IPS DF 6.9 (cell line): ENCODE data around the gene UBE3C.

ENCODE experiments used
- DNase-seq: peaks from one replicate; pipeline ENCODE4 v3.0.0-alpha.2; 2013; ENCODE audit warnings: low read depth, low spot score
- H3K27ac ChIP-seq: one replicate; pipeline ENCODE4 v1.5.1; 2013; ENCODE audit warnings: low read length, control low read depth
- H3K27me3 ChIP-seq: 2 replicates; pipeline ENCODE4 v1.6.1; 2013; ENCODE audit warnings: mild to moderate bottlenecking, low read length; ENCODE audit not compliant: control insufficient read depth, insufficient read depth
- H3K36me3 ChIP-seq: 2 replicates; pipeline ENCODE4 v1.6.1; 2013; ENCODE audit warnings: low read length; ENCODE audit not compliant: control insufficient read depth, insufficient read depth
- H3K4me1 ChIP-seq: 2 replicates; pipeline ENCODE4 v1.6.1; 2013; ENCODE audit warnings: low read length; ENCODE audit not compliant: control insufficient read depth, insufficient read depth
- H3K4me3 ChIP-seq: 2 replicates; pipeline ENCODE4 v1.5.1; 2013; ENCODE audit warnings: mild to moderate bottlenecking, low read length
- H3K9me3 ChIP-seq: 2 replicates; pipeline ENCODE4 v1.6.1; 2013; ENCODE audit warnings: low read length, inconsistent platforms; ENCODE audit not compliant: control insufficient read depth, insufficient read depth
- WGBS: extraction: QIAGEN DNeasy Blood & Tissue Kit; methylation state at CpG from one replicate; pipeline ENCODE4 v1.1.7; 2013; ENCODE audit warnings: mixed read lengths, missing lambda C conversion rate; ENCODE audit not compliant: insufficient read length, insufficient coverage; 5-methylcytosine and 5-hydroxymethylcytosine counted together

UBE3C gene

DNA sequence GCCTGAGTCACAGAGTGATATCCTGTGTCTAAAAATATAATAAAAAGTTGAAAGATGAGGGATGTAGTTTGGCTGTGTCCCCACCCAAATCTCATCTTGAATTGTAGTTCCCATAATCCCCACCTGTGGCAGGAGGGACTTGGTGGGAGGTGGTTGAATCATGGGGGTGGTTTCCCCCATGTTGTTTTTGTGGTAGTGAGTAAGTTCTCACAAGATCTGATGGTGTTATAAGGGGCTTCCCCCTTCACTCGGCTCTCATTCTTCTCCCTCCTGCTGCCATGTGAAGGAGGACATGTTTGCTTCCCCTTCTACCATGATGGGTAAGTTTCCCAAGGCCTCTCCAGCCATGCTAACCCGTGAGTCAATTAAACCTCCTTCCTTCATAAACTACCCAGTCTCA is 25.1 kb upstream of the UBE3C start:
- no peak overlapping the region for H3K27ac ChIP-seq
- DNase-seq, result no peak
- H3K4me3 ChIP-seq, result no peak overlapping the region
- WGBS, result no CpG with 5 or more reads among the region's 2 CpGs
- no peaks in the 10 kb centered on the region for H3K9me3 ChIP-seq
- H3K27me3 ChIP-seq, result no peaks in the 10 kb centered on the region
- H3K36me3 ChIP-seq, result no peaks in the 10 kb centered on the region; the same call in 1 of the 2 replicates
- H3K4me1 ChIP-seq, result no peaks in the 10 kb centered on the region

DNA sequence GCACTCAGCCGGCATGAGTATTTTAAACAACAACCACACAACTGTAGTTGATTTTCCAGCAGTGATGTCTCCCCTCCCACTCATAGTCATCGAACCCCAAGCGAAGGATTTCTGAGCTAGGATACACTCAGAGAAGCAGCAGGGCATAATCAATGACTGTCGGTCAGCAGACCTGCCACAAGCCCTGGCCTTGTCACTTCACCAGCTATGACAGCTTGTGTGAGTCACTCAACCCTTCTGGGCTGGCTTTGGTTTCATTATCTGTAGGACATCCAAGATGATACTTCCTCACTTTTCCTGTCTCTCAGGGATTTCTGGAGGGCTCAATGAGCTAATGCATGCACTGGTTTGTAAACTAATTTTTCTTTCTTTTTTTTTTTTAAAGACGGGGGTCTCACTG is 22.0 kb upstream of the UBE3C start:
- no peaks in the 10 kb centered on the region for H3K4me1 ChIP-seq
- H3K4me3 ChIP-seq, result no peak overlapping the region
- H3K27me3 ChIP-seq, result no peaks in the 10 kb centered on the region
- no peak overlapping the region for H3K27ac ChIP-seq
- no peak for DNase-seq
- H3K36me3 ChIP-seq, result no peaks in the 10 kb centered on the region; the same call in 1 of the 2 replicates
- WGBS, result no CpG with 5 or more reads among the region's 5 CpGs
- no peaks in the 10 kb centered on the region for H3K9me3 ChIP-seq

DNA sequence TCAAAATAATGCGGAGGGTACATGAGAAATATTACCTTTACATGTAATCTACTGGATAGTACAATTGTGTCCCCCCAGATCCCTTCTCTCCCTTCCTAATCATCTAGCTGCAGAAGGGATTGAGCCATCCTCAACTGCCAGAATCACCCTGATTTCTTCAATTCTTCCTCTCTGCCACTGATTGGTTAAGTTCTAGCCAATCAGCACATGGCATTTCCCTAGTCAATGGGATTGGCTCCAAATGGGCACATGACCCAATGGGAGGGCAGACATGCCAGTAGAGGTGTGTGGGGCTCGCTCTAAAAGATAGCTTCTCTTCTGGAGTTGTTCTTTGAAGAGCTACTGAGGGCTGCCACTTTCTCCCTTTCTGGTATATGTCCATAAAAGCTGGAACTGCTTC is 20.9 kb upstream of the UBE3C start:
- H3K9me3 ChIP-seq, result no peaks in the 10 kb centered on the region
- H3K27me3 ChIP-seq, result no peaks in the 10 kb centered on the region
- WGBS, result no CpG with 5 or more reads among the region's 2 CpGs
- no peaks in the 10 kb centered on the region; the same call in 1 of the 2 replicates for H3K36me3 ChIP-seq
- H3K27ac ChIP-seq, result no peak overlapping the region
- no peak for DNase-seq
- H3K4me3 ChIP-seq, result no peak overlapping the region
- peaks cover 1% of the 10 kb centered on the region; the same call in 1 of the 2 replicates for H3K4me1 ChIP-seq

DNA sequence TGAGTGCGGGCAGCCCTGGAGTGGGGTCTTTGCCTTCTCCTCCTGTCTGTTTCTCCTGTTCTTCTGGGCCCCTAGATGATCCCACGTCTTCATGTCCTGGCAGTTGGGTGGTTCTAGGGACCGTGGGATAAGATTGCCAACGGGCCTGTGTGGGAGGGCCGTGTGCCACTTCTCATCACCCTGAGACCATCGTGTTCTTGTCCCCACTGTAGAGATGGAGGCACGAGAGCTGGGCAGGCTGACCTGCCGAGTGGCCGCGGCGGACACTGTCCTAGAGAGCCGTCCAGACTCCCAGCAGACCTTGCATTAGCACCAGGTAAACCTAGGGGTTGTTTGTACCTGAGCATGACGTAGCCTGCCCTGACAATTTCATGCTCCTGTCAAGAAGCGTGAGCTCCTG is 18.5 kb upstream of the UBE3C start:
- H3K4me3 ChIP-seq, result no peak overlapping the region
- H3K36me3 ChIP-seq, result no peaks in the 10 kb centered on the region; the same call in 1 of the 2 replicates
- no peaks in the 10 kb centered on the region for H3K9me3 ChIP-seq
- H3K27ac ChIP-seq, result no peak overlapping the region
- H3K4me1 ChIP-seq, result peaks cover 1% of the 10 kb centered on the region; the same call in 1 of the 2 replicates
- H3K27me3 ChIP-seq, result no peaks in the 10 kb centered on the region
- no CpG with 5 or more reads among the region's 14 CpGs for WGBS
- DNase-seq, result no peak

DNA sequence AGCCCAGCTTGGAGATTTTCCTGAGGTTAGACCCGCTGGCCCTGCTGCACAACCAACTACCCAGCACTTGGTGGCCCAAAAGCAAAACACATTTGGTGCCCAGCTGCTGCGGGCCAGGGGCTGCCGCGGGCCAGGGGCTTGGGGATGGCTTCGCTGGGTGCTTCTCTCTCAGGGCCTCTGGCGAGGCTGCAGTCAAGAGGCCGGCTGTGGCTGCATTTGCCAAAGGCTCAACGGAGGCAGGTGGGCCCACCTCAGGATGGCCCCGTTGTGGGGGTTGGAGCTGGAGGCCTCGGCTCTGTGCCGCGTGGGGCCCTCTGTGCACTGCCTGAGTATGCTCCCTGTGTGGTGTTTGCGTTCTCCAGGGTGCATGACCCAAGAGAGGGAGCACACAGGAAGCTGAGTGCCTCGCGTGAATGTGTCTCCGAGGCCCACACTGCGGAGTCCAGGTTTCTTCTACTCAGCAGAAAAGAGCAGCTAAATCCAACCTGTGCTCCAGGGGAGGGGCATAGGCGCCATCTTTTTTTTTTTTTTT is 17.5 kb upstream of the UBE3C start:
- Histone ChIP-seq H3K4me3 (no peak overlapping the region), H3K4me1 (peaks cover 1% of the 10 kb centered on the region; the same call in 1 of the 2 replicates), H3K27ac (no peak overlapping the region), H3K9me3 (no peaks in the 10 kb centered on the region), H3K36me3 (no peaks in the 10 kb centered on the region; the same call in 1 of the 2 replicates), H3K27me3 (no peaks in the 10 kb centered on the region)
- no peak for DNase-seq
- no CpG with 5 or more reads among the region's 18 CpGs for WGBS

DNA sequence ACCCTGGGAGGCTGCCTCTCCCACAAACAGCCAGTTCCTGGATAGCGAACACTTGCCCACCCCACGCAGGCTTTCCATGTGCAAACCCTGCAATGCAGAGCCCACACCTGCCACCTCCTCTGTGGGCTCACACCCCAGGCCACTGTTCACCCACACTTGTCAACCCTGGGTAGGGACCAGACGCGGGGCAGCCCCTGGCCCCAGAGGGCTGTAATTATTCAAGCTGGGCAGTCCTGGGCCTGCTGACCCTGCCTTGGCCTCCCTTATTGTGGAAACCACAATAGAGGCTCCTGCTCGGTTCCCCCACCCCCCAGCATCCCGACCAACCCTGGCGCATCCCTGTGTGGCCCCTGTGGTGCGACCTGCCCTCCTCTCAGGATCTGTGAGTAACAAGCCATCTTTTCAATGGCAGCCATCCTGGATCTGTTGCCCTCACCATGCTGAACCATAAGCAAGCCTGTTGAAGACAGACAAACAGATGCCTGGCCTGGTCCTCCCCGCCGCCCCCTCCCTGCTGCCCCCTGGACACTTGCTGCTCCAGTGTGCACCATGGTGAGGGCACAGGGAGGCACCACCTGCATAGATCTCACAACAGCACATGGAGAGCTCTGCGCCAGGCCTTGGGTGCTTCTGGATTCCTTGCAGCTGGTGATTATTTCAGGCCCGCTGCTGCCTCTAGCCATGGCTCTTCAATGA is 15.8 kb upstream of the UBE3C start:
- H3K27me3 ChIP-seq, result no peaks in the 10 kb centered on the region
- no peaks in the 10 kb centered on the region for H3K36me3 ChIP-seq
- peaks cover 1% of the 10 kb centered on the region; the same call in 1 of the 2 replicates for H3K4me1 ChIP-seq
- no peak for DNase-seq
- no peak overlapping the region for H3K27ac ChIP-seq
- WGBS, result no CpG with 5 or more reads among the region's 12 CpGs
- H3K4me3 ChIP-seq, result no peak overlapping the region
- no peaks in the 10 kb centered on the region for H3K9me3 ChIP-seq

DNA sequence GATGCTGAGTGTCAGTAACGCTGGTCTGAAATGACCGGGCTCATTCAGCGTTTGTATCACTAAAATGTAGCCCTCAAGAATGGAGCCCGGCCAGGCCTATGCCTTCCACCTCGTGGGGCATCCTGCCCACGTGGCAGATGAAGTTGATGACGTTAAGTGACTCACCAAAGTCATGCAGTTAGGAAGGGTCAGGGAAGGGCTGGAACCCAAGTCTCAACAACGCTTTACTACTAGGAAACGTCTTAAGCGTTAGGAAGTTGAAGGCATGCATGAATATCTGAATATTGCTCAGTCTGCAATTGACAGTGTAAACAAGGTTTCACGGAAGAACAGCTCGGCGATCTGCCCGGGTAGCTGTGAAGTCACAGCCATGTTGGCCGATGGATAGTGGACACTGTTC is 14.0 kb upstream of the UBE3C start:
- no CpG with 5 or more reads among the region's 15 CpGs for WGBS
- H3K4me3 ChIP-seq, result no peak overlapping the region
- no peaks in the 10 kb centered on the region for H3K27me3 ChIP-seq
- H3K36me3 ChIP-seq, result no peaks in the 10 kb centered on the region
- H3K9me3 ChIP-seq, result no peaks in the 10 kb centered on the region
- H3K27ac ChIP-seq, result no peak overlapping the region
- H3K4me1 ChIP-seq, result peaks cover 1% of the 10 kb centered on the region; the same call in 1 of the 2 replicates
- no peak for DNase-seq

DNA sequence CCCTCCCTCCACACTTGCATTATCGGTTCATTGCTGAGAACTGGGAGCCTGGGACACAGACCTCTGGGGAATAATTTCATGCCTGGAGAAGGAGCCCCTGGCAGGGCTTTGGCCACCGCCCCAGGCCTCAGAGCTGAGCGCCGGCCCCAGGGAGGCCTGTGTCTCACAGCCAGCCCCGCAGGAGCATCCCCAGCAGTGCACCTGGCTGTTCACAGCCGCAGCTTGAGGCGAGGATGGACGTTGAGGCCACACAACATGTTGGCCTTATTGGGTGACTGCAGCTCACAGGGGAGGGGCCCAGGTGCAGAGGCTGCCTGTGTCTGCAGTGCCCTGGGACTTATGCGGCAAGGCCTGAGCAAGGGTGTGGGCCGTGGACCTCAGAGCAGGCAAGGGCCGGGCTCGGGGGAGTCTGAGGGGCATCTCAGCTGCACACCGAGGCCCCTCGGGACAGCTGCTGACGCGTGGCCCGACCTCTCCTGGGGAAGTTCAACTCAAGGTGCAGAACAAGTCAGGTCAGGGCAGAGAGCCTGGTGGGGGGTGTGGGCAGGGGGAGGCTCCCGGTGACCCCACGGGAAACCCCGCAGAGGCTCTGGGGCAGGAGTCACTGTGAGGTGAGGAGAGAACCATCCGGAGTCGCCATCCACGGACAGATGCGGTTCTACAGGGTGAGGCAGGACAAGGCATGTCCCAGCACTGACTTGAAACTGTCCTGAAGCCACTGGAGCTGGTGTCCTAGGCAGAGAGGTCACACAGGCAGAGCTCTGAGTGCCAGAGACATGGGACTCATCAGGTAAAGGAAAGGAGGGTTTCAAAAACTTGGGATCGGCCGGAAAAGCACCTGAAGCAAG is 13.1 kb upstream of the UBE3C start:
- no peaks in the 10 kb centered on the region for H3K36me3 ChIP-seq
- no CpG with 5 or more reads among the region's 26 CpGs for WGBS

DNA sequence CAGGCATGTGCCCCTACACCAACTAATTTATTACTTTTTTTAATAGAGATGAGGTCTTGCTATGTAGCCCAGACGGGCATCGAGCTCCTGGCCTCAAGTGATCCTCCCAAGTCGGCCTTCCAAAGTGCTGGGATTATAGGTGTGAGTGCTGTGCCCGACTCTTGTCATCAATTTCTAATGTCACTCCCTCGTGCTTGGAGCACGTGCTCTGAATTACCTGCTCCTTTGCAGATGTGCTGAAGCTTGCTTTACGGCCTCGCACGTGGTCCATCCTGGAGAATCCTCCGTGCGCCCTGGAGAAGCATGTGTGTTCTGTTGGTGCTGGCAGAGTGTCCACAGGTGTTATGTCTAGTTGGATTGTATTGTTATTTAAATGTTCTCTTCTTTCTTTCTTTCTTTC is 11.8 kb upstream of the UBE3C start:
- H3K4me1 ChIP-seq, result peaks cover 1% of the 10 kb centered on the region; the same call in 1 of the 2 replicates
- no peaks in the 10 kb centered on the region for H3K9me3 ChIP-seq
- H3K27ac ChIP-seq, result no peak overlapping the region
- H3K27me3 ChIP-seq, result no peaks in the 10 kb centered on the region
- no peak for DNase-seq
- H3K36me3 ChIP-seq, result no peaks in the 10 kb centered on the region
- no CpG with 5 or more reads among the region's 11 CpGs for WGBS
- no peak overlapping the region for H3K4me3 ChIP-seq

More for the DNA sequence above, 13.1 kb upstream of the UBE3C start:
- H3K27ac ChIP-seq, result no peak overlapping the region
- no peaks in the 10 kb centered on the region for H3K27me3 ChIP-seq
- H3K9me3 ChIP-seq, result no peaks in the 10 kb centered on the region
- H3K4me1 ChIP-seq, result peaks cover 1% of the 10 kb centered on the region; the same call in 1 of the 2 replicates
- H3K4me3 ChIP-seq, result no peak overlapping the region
- DNase-seq, result no peak

DNA sequence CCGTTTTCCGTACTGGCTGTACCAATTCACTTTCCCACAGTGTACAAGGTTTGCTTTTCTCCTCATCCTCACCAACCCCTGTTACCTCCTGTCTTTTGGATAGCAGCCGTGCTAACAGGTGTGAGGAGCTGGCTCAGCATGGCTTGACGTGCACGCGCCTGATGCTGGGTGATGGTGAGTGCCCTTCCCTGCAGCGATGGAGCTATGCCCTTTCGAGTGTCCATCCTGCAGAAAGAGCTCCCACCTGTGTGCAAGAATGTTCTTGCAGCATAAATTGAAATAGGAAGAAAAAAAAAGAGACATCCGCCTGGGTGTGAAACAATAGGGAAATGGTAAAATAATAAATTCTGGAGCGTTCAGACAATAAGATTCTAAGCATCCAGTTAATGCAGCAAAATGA is 9.5 kb upstream of the UBE3C start:
- Histone ChIP-seq H3K27me3 (no peaks in the 10 kb centered on the region), H3K4me3 (no peak overlapping the region), H3K9me3 (no peaks in the 10 kb centered on the region), H3K4me1 (no peaks in the 10 kb centered on the region), H3K27ac (no peak overlapping the region), H3K36me3 (no peaks in the 10 kb centered on the region)
- no CpG with 5 or more reads among the region's 10 CpGs for WGBS
- no peak for DNase-seq
